ENCODE results near the gene HMGXB4.
A peak's percentile ranks its signal among the peaks of the same experiment; 100 is the strongest.

Gene HMGXB4

DNA sequence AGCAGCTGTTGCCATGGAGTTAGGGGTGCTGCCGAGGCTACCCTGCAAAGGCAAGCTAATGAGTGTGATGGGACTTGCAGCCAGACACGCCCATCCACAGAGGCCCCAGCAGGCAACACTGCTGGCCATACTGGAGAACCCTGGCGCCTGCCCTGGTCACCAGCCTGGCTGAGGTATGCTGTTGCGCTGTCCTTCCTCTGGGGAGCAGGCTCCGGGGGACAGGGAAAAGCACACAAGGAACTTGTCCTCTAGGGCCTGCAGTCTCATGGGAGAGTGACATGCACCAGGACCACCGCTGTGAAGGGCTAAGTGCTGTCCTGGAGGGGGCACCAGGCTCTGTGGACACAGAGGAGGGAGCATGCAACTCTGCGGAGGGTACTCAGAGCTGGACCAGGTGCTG is 78.2 kb downstream of the HMGXB4 start:
- Histone ChIP-seq H3K9ac (ENCODE audit: low read length) (no peak overlapping the region), H3K9me2 (replicated peaks; ENCODE audit: insufficient read depth, low read length) (no peaks in the 10 kb centered on the region), H3K4me1 (ENCODE audit: low read length) (no peaks in the 10 kb centered on the region), H3K4me2 (ENCODE audit: low read depth, low read length) (no peak overlapping the region), H3K27me3 (replicated peaks; ENCODE audit: insufficient read depth, low read length) (no peaks in the 10 kb centered on the region), H4K20me1 (ENCODE audit: insufficient read depth, low read length) (no peaks in the 10 kb centered on the region), H3K36me3 (replicated peaks; ENCODE audit: insufficient read depth, low read length) (no peaks in the 10 kb centered on the region), H3K79me2 (ENCODE audit: low read length) (no peaks in the 10 kb centered on the region), H2AFZ (ENCODE audit: low read length) (no peak overlapping the region), H3F3A (ENCODE audit: insufficient read depth, low read length) (no peaks in the 10 kb centered on the region), H3K4me3 (ENCODE audit: low read length) (no peak overlapping the region), H3K9me3 (replicated peaks; ENCODE audit: insufficient read depth, low read length) (no peaks in the 10 kb centered on the region), H3K27ac (ENCODE audit: low read length) (no peak overlapping the region)
- no peak for DNase-seq
- TF ChIP-seq EZH2phosphoT487 (IDR thresholded peaks at IDR 0.05; ENCODE audit: low read length), result no peak
- TF ChIP-seq, protein P1, sequence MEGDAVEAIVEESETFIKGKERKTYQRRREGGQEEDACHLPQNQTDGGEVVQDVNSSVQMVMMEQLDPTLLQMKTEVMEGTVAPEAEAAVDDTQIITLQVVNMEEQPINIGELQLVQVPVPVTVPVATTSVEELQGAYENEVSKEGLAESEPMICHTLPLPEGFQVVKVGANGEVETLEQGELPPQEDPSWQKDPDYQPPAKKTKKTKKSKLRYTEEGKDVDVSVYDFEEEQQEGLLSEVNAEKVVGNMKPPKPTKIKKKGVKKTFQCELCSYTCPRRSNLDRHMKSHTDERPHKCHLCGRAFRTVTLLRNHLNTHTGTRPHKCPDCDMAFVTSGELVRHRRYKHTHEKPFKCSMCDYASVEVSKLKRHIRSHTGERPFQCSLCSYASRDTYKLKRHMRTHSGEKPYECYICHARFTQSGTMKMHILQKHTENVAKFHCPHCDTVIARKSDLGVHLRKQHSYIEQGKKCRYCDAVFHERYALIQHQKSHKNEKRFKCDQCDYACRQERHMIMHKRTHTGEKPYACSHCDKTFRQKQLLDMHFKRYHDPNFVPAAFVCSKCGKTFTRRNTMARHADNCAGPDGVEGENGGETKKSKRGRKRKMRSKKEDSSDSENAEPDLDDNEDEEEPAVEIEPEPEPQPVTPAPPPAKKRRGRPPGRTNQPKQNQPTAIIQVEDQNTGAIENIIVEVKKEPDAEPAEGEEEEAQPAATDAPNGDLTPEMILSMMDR (IDR thresholded peaks at IDR 0.05; ENCODE audit: low read length), result no peak
- TF ChIP-seq EZH2 (optimal IDR thresholded peaks at IDR 0.05; ENCODE audit: low read depth, low read length), result no peak

DNA sequence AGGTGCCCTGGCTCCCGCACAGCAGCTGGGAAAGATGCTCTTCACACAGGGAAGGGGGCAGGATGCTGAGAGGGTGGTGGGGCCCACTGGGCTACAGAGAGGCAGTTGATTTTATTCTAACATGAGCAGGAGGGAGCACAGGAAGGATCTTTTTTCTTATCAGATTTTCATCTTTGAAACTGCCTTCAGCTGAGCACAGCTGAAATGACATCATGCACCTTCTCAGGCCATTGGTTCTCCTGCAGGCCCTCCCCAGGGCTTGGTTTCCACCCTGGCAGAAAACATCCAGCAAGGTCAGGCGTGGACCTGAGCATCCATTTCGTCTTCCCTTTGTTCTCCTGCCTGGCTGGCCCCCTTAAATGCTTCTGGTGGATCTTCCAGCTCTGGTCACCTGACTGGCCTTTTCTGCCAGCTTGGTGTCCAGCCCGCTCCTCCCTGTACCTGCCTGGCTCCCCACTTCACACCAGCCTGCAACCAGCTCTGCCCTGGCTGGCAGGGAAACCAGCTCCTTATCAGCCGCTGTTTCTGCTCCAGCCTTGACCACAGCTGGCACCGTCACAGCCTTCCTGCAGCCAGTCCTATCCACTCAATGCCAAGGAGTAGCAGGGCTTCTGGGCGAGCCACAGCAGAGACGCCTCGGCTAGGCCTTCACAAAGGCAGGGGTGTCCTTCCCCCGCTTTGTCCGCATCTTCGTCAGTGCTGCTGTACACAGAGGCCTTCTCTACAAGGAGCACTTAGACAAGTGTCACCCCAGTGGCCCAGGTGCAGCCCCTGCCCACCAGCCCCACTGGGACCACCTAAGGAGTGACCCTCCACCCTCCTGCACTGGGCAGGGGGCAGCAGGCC is 78.9 kb downstream of the HMGXB4 start:
- H3K27me3 ChIP-seq (replicated peaks; ENCODE audit: insufficient read depth, low read length), result no peaks in the 10 kb centered on the region
- H3K4me1 ChIP-seq (ENCODE audit: low read length), result no peaks in the 10 kb centered on the region
- no peak overlapping the region for H2AFZ ChIP-seq (ENCODE audit: low read length)
- no peak overlapping the region for H3K9ac ChIP-seq (ENCODE audit: low read length)
- no peak overlapping the region for H3K4me3 ChIP-seq (ENCODE audit: low read length)
- no peak for TF ChIP-seq EZH2phosphoT487 (IDR thresholded peaks at IDR 0.05; ENCODE audit: low read length)
- no peak for TF ChIP-seq EZH2 (optimal IDR thresholded peaks at IDR 0.05; ENCODE audit: low read depth, low read length)
- TF ChIP-seq, protein P1 (IDR thresholded peaks at IDR 0.05; ENCODE audit: low read length), result no peak
- H3K4me2 ChIP-seq (ENCODE audit: low read depth, low read length), result no peak overlapping the region
- H3K9me3 ChIP-seq (replicated peaks; ENCODE audit: insufficient read depth, low read length), result no peaks in the 10 kb centered on the region
- no peaks in the 10 kb centered on the region for H3K36me3 ChIP-seq (replicated peaks; ENCODE audit: insufficient read depth, low read length)
- no peak overlapping the region for H3K27ac ChIP-seq (ENCODE audit: low read length)
- H4K20me1 ChIP-seq (ENCODE audit: insufficient read depth, low read length), result no peaks in the 10 kb centered on the region
- no peaks in the 10 kb centered on the region for H3F3A ChIP-seq (ENCODE audit: insufficient read depth, low read length)
- no peaks in the 10 kb centered on the region for H3K79me2 ChIP-seq (ENCODE audit: low read length)
- DNase-seq, result no peak
- H3K9me2 ChIP-seq (replicated peaks; ENCODE audit: insufficient read depth, low read length), result no peaks in the 10 kb centered on the region

DNA sequence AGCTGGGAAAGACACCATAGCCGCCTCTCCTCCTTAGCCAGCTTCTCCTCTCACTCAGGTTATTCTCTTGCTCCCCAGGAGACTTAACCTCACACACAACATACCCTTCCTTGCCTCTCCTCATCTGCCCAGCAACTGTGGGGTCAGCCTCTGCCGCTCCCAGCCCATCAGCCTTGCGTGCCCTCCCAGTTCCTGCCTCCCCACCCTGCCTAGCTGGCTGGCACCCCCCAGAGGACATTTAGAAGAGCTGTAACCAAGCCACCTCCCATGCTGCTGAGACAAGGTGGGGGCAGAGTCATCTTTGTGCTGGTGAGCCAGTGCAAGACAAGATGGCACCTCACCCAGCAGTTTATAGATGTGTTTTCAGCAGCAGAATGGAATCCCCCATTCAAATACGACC is 80.6 kb downstream of the HMGXB4 start:
- H3K79me2 ChIP-seq (ENCODE audit: low read length), result no peaks in the 10 kb centered on the region
- H3K9ac ChIP-seq (ENCODE audit: low read length), result no peak overlapping the region
- no peak for DNase-seq
- TF ChIP-seq, protein P1 (IDR thresholded peaks at IDR 0.05; ENCODE audit: low read length), result peak; percentile 28
- TF ChIP-seq EZH2 (optimal IDR thresholded peaks at IDR 0.05; ENCODE audit: low read depth, low read length), result no peak
- no peak overlapping the region for H3K27ac ChIP-seq (ENCODE audit: low read length)
- no peaks in the 10 kb centered on the region for H3K9me3 ChIP-seq (replicated peaks; ENCODE audit: insufficient read depth, low read length)
- H3K9me2 ChIP-seq (replicated peaks; ENCODE audit: insufficient read depth, low read length), result no peaks in the 10 kb centered on the region
- no peak overlapping the region for H2AFZ ChIP-seq (ENCODE audit: low read length)
- H3F3A ChIP-seq (ENCODE audit: insufficient read depth, low read length), result no peaks in the 10 kb centered on the region
- H3K4me3 ChIP-seq (ENCODE audit: low read length), result no peak overlapping the region
- H4K20me1 ChIP-seq (ENCODE audit: insufficient read depth, low read length), result no peaks in the 10 kb centered on the region
- H3K36me3 ChIP-seq (replicated peaks; ENCODE audit: insufficient read depth, low read length), result no peaks in the 10 kb centered on the region
- no peaks in the 10 kb centered on the region for H3K27me3 ChIP-seq (replicated peaks; ENCODE audit: insufficient read depth, low read length)
- no peaks in the 10 kb centered on the region for H3K4me1 ChIP-seq (ENCODE audit: low read length)
- H3K4me2 ChIP-seq (ENCODE audit: low read depth, low read length), result no peak overlapping the region

All from MM.1S (cell line).